ENCODE measurements around the gene STUM. TPM values are rescaled to one million over a fixed set of nuclear protein-coding genes. Genes with fewer than 3 reads are reported as not detected.

Gene STUM
- total RNA-seq, 1 experiment from 2014 or later, result 0.37 TPM

GRCh38 chr1:226590614-226591013 is 42.0 kb downstream of the STUM start:
- POLR2A ChIA-PET, result interaction anchor here (0.7 to 1.8 kb wide), 3 partner anchors 12 to 285 kb away, joined by 3 to 8 read pairs (median 7); no protein-coding TSS in a partner anchor

GRCh38 chr1:226593541-226593940 is 45.0 kb downstream of the STUM start:
- intact Hi-C loops (cut with micrococcal nuclease), result no loop called here
- no peak for DNase-seq (ENCODE audit: unreplicated experiment)
- ChIA-PET POLR2A (interaction anchor here (0.6 to 1.8 kb wide), 2 partner anchors 9 to 843 kb away, joined by 3 to 9 read pairs; no protein-coding TSS in a partner anchor), CTCF (interaction anchor here (0.6 to 1.4 kb wide), 6 partner anchors 10 to 104 kb away, joined by 3 to 5 read pairs (median 3); no protein-coding TSS in a partner anchor)
- no peak overlapping the region for H3K27ac Mint-ChIP-seq (ENCODE audit: low read depth, unreplicated experiment)
- peaks cover 8% of the 10 kb centered on the region for H3K4me1 Mint-ChIP-seq (ENCODE audit: insufficient read depth, unreplicated experiment)
- peaks cover 29% of the 10 kb centered on the region for H3K27me3 Mint-ChIP-seq (ENCODE audit: insufficient read depth, unreplicated experiment)
- H3K9me3 Mint-ChIP-seq (ENCODE audit: unreplicated experiment), result peaks cover 7% of the 10 kb centered on the region
- H3K4me3 Mint-ChIP-seq (ENCODE audit: unreplicated experiment), result no peak overlapping the region
- H3K36me3 Mint-ChIP-seq (ENCODE audit: insufficient read depth, unreplicated experiment), result no peaks in the 10 kb centered on the region
- BruUV-seq (replicated peaks), result no TSS peak
- TF ChIP-seq, protein P1, sequence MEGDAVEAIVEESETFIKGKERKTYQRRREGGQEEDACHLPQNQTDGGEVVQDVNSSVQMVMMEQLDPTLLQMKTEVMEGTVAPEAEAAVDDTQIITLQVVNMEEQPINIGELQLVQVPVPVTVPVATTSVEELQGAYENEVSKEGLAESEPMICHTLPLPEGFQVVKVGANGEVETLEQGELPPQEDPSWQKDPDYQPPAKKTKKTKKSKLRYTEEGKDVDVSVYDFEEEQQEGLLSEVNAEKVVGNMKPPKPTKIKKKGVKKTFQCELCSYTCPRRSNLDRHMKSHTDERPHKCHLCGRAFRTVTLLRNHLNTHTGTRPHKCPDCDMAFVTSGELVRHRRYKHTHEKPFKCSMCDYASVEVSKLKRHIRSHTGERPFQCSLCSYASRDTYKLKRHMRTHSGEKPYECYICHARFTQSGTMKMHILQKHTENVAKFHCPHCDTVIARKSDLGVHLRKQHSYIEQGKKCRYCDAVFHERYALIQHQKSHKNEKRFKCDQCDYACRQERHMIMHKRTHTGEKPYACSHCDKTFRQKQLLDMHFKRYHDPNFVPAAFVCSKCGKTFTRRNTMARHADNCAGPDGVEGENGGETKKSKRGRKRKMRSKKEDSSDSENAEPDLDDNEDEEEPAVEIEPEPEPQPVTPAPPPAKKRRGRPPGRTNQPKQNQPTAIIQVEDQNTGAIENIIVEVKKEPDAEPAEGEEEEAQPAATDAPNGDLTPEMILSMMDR (IDR thresholded peaks at IDR 0.05; ENCODE audit: unreplicated experiment), result no peak

More at GRCh38 chr1:226590614-226591013, 42.0 kb downstream of the STUM start:
- H3K9me3 Mint-ChIP-seq (ENCODE audit: unreplicated experiment), result peaks cover 5% of the 10 kb centered on the region
- TF ChIP-seq, protein P1 (IDR thresholded peaks at IDR 0.05; ENCODE audit: unreplicated experiment), result no peak
- CTCF ChIA-PET, result interaction anchor here (0.8 to 1.7 kb wide), 3 partner anchors 43 to 166 kb away, joined by 3 to 4 read pairs (median 3); no protein-coding TSS in a partner anchor
- H3K27me3 Mint-ChIP-seq (ENCODE audit: insufficient read depth, unreplicated experiment), result peaks cover 24% of the 10 kb centered on the region
- H3K36me3 Mint-ChIP-seq (ENCODE audit: insufficient read depth, unreplicated experiment), result no peaks in the 10 kb centered on the region
- H3K4me3 Mint-ChIP-seq (ENCODE audit: unreplicated experiment), result no peak overlapping the region
- peaks cover 4% of the 10 kb centered on the region for H3K4me1 Mint-ChIP-seq (ENCODE audit: insufficient read depth, unreplicated experiment)
- DNase-seq (ENCODE audit: unreplicated experiment), result no peak
- BruUV-seq (replicated peaks), result no TSS peak
- H3K27ac Mint-ChIP-seq (ENCODE audit: low read depth, unreplicated experiment), result no peak overlapping the region
- intact Hi-C loops (cut with micrococcal nuclease), result no loop called here

GRCh38 chr1:226596531-226597165 is 48.1 kb downstream of the STUM start:
- Mint-ChIP-seq H3K27me3 (ENCODE audit: insufficient read depth, unreplicated experiment) (peaks cover 21% of the 10 kb centered on the region), H3K27ac (ENCODE audit: low read depth, unreplicated experiment) (no peak overlapping the region), H3K36me3 (ENCODE audit: insufficient read depth, unreplicated experiment) (no peaks in the 10 kb centered on the region), H3K9me3 (ENCODE audit: unreplicated experiment) (peaks cover 7% of the 10 kb centered on the region), H3K4me3 (ENCODE audit: unreplicated experiment) (no peak overlapping the region), H3K4me1 (ENCODE audit: insufficient read depth, unreplicated experiment) (peaks cover 22% of the 10 kb centered on the region)
- intact Hi-C loops (cut with micrococcal nuclease), result no loop called here
- POLR2A ChIA-PET, result interaction anchor here (0.7 kb wide), 2 partner anchors 214 to 315 kb away, joined by 3 read pairs; no protein-coding TSS in a partner anchor
- no peak for DNase-seq (ENCODE audit: unreplicated experiment)
- CTCF ChIA-PET, result no interaction called here
- BruUV-seq (replicated peaks), result no TSS peak
- TF ChIP-seq, protein P1 (IDR thresholded peaks at IDR 0.05; ENCODE audit: unreplicated experiment), result no peak

GRCh38 chr1:226597616-226598454 is 49.3 kb downstream of the STUM start:
- DNase-seq (ENCODE audit: unreplicated experiment), result no peak
- Mint-ChIP-seq H3K4me3 (ENCODE audit: unreplicated experiment) (no peak overlapping the region), H3K36me3 (ENCODE audit: insufficient read depth, unreplicated experiment) (no peaks in the 10 kb centered on the region), H3K27me3 (ENCODE audit: insufficient read depth, unreplicated experiment) (peaks cover 21% of the 10 kb centered on the region), H3K4me1 (ENCODE audit: insufficient read depth, unreplicated experiment) (peaks cover 31% of the 10 kb centered on the region), H3K27ac (ENCODE audit: low read depth, unreplicated experiment) (no peak overlapping the region), H3K9me3 (ENCODE audit: unreplicated experiment) (peaks cover 7% of the 10 kb centered on the region)
- intact Hi-C loops (cut with micrococcal nuclease), result no loop called here
- POLR2A ChIA-PET, result interaction anchor here (0.7 kb wide), 2 partner anchors 213 to 316 kb away, joined by 3 read pairs; no protein-coding TSS in a partner anchor
- CTCF ChIA-PET, result interaction anchor here (1.3 kb wide), 1 partner anchor 9 kb away, joined by 4 read pairs; no protein-coding TSS in a partner anchor
- BruUV-seq (replicated peaks), result no TSS peak
- TF ChIP-seq, protein P1 (IDR thresholded peaks at IDR 0.05; ENCODE audit: unreplicated experiment), result no peak
